ENCODE data around the gene INPP5D.

DNA sequence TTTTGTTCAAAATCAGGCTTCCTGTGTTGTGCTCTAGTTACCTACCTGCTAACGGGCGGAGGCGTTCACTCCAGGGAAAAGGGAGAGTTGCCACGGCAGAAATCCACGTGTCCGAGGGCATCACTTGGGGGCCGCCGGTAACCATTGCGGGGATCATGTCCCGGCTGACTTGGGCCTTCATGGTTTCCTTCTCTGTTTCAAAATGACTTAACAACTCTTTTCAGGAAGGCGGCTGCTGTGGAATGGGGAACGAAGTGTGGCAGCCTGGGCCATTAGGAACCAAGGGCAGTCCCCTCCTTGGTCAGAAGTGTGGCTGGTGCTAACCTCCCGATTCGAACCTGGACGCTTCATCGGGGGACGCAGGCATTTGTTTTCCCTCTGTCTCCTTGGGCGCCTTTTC lies 56.8 kb downstream of the INPP5D start:
- TF ChIP-seq, protein P1, sequence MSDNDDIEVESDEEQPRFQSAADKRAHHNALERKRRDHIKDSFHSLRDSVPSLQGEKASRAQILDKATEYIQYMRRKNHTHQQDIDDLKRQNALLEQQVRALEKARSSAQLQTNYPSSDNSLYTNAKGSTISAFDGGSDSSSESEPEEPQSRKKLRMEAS (IDR thresholded peaks at IDR 0.05), result no peak
- TF ChIP-seq NFE2L2 (conservative IDR thresholded peaks at IDR 0.05; ENCODE audit: low read length) (no peak), CTCF (IDR thresholded peaks at IDR 0.05) (no peak), ESRRA (IDR thresholded peaks at IDR 0.05; ENCODE audit: borderline replicate concordance, low read length) (no peak), EP300 (IDR thresholded peaks at IDR 0.05) (no peak), RNF2 (IDR thresholded peaks at IDR 0.05; ENCODE audit: borderline replicate concordance, low read depth) (no peak), USF2 (IDR thresholded peaks at IDR 0.05) (no peak), TFCP2L1 (CRISPR knock-in tag; IDR thresholded peaks at IDR 0.05) (no peak), POLR2A (IDR thresholded peaks at IDR 0.05; ENCODE audit: low read length) (no peak), JUN (IDR thresholded peaks at IDR 0.05) (no peak), RCOR1 (IDR thresholded peaks at IDR 0.05; ENCODE audit: low read depth, low read length) (no peak), CHD4 (IDR thresholded peaks at IDR 0.05; ENCODE audit: borderline replicate concordance) (no peak), TP53 (CRISPR knock-in tag; IDR thresholded peaks at IDR 0.05) (no peak)

Data from A549 (cell line).